Esophagus muscularis mucosa (tissue), 3 donors: ENCODE results near the gene DYNC2LI1.

ENCODE experiments used
- CTCF ChIP-seq, 3 experiments: fragments of 200-600 bp in 2 of 3; fragments of 450-650 bp in 1 of 3; sonication (generic) in 2 of 3; IDR thresholded peaks; one replicate each; pipeline ENCODE4 v1.5.1; 2017 to 2019; ENCODE audit warnings: antibody characterized with exemption in 3 of 3, mild to moderate bottlenecking in 2 of 3, moderate library complexity in 1 of 3
- POLR2A ChIP-seq: fragments of 450-650 bp; IDR thresholded peaks from one replicate; pipeline ENCODE4 v1.6.1; 2017; ENCODE audit warnings: antibody characterized with exemption, moderate library complexity, mild to moderate bottlenecking, low read depth

GRCh38 chr2:43759195-43759594 is 14.6 kb upstream of the DYNC2LI1 start:
- TF ChIP-seq CTCF (IDR thresholded peaks at IDR 0.05) = no peak
- TF ChIP-seq POLR2A = no peak
